Activated CD4-positive, alpha-beta T cell treated with anti-CD3 and anti-CD28 coated beads for 48 hours (primary cell): Measurements from ENCODE around the gene FOXF1.
A peak's percentile ranks its signal among the peaks of the same experiment; 100 is the strongest.

Source experiments
- DNase-seq: peaks from one replicate; pipeline ENCODE4 v3.0.0-alpha.2; 2020

FOXF1 gene

DNA sequence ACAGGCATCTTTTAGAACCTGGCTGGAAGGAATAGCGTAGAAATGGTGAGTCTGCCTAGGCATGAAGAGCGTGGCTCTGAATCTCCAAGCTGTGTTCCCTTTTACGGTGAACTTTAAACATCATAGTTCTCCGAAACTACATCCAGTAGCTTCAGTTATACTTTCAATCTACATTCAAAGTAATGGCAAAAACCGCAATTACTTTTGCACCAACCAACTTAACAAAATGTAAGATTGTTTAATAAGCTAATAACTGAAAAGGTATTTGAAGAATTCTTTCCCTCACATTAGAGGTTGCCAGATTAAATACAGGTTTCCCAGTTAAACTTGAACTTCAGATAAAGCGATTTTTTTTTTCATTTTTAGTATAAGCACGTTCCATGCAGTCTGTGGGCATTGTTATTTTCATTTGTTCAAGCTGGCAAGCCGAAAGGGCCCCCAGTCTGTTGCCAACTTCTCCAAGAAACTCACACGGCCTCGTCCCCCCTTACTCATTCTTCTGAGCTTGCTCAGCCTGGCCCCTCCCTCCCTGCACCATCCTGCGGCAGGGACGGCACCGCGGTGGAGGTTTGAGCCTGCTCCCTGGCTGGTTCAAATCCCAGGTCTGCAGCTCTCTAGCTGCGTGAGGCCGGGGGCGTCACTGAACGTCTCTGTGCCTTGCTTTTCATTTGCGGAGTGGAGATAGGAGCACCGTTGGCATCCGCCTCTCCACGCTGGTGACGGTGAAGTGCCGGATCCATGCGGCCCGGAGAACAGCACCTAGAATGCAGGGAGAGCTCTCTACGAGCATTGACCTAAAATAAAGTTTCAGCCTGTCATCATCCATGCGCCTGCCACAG, 48.2 kb downstream of the FOXF1 start:
- no peak for DNase-seq

- no peak for DNase-seq
These were observed 49.5 kb downstream of the FOXF1 start for GRCh38 chr16:86559802-86560305.

GRCh38 chr16:86562356-86562755, 52.0 kb downstream of the FOXF1 start:
- DNase-seq = no peak

- DNase-seq = peak; percentile 93
These were observed 53.4 kb downstream of the FOXF1 start for GRCh38 chr16:86563469-86564345.
